HEK293 (cell line): Measurements from ENCODE around the gene BTN2A1.

Experiments
- CTCF ChIA-PET: fragments of 350-600 bp; formaldehyde crosslinking; extraction: SDS; loops from one replicate; lab custom pipeline; 2021; ENCODE audit warnings: antibody characterized with exemption; lab: Yijun Ruan, JAX
- POLR2A ChIA-PET: fragments of 300-600 bp; formaldehyde crosslinking; extraction: SDS; loops from one replicate; lab custom pipeline; 2020; ENCODE audit warnings: antibody characterized with exemption, inconsistent platforms; lab: Yijun Ruan, JAX
- H3K27ac ChIP-seq: fragments of 200-500 bp; sonication (Bioruptor generic); 2 replicates; pipeline ENCODE4 v1.5.1; 2014; ENCODE audit warnings: low read depth, low read length, control low read depth, inconsistent platforms; ENCODE audit errors: extremely low read depth
- H3K36me3 ChIP-seq, 2 experiments: fragments of 200-500 bp in 1 of 2; sonication (Bioruptor generic) in 1 of 2; 1 replicate in 1 of 2; 2 replicates in 1 of 2; pipeline ENCODE4 v1.5.1; 2014 to 2017; ENCODE audit warnings: inconsistent platforms in 2 of 2, low read length in 2 of 2; ENCODE audit not compliant: control insufficient read depth in 2 of 2, insufficient read depth in 1 of 2
- H3K4me1 ChIP-seq: fragments of 200-500 bp; sonication (Bioruptor generic); 2 replicates; pipeline ENCODE4 v1.5.1; 2014; ENCODE audit warnings: mild to moderate bottlenecking, low read length, inconsistent platforms; ENCODE audit not compliant: control insufficient read depth, insufficient read depth
- H3K4me3 ChIP-seq: 2 replicates; pipeline ENCODE4 v1.5.1; 2011; ENCODE audit warnings: low read depth, mild to moderate bottlenecking, control low read depth, low read length, moderate library complexity
- H3K9me3 ChIP-seq: fragments of 200-500 bp; sonication (Bioruptor generic); 2 replicates; pipeline ENCODE4 v1.5.1; 2014; ENCODE audit warnings: low read depth, low read length, inconsistent platforms; ENCODE audit not compliant: control insufficient read depth, insufficient read depth
- OSR2 ChIP-seq: fragments of 450-650 bp; formaldehyde crosslinking; IDR thresholded peaks from 2 replicates; pipeline ENCODE4 v1.5.1; 2016; ENCODE audit warnings: missing biosample characterization, missing genetic modification characterization
- RBAK ChIP-seq: fragments of 450-650 bp; formaldehyde crosslinking; IDR thresholded peaks from 2 replicates; pipeline ENCODE4 v1.5.1; 2016; ENCODE audit warnings: missing biosample characterization, missing genetic modification characterization
- SCRT2 ChIP-seq: fragments of 450-650 bp; formaldehyde crosslinking; IDR thresholded peaks from 2 replicates; pipeline ENCODE4 v1.5.1; 2016; ENCODE audit warnings: missing biosample characterization, missing genetic modification characterization
- ZFP37 ChIP-seq: fragments of 450-650 bp; formaldehyde crosslinking; IDR thresholded peaks from 2 replicates; pipeline ENCODE4 v1.5.1; 2016; ENCODE audit warnings: missing biosample characterization, missing genetic modification characterization
- ZNF10 ChIP-seq: fragments of 450-650 bp; formaldehyde crosslinking; IDR thresholded peaks from 2 replicates; pipeline ENCODE4 v1.5.1; 2017; ENCODE audit warnings: missing biosample characterization, missing genetic modification characterization
- ZNF114 ChIP-seq: fragments of 450-650 bp; formaldehyde crosslinking; IDR thresholded peaks from 2 replicates; pipeline ENCODE4 v1.5.0; 2017; ENCODE audit warnings: missing biosample characterization, missing genetic modification characterization
- ZNF184 ChIP-seq: fragments of 450-650 bp; IDR thresholded peaks from 2 replicates; pipeline ENCODE4 v1.5.1; 2018; ENCODE audit warnings: missing biosample characterization, mild to moderate bottlenecking, missing genetic modification characterization
- ZNF2 ChIP-seq: fragments of 450-650 bp; formaldehyde crosslinking; IDR thresholded peaks from 2 replicates; pipeline ENCODE4 v1.5.1; 2016; ENCODE audit warnings: missing biosample characterization, missing genetic modification characterization
- ZNF302 ChIP-seq: fragments of 450-650 bp; formaldehyde crosslinking; IDR thresholded peaks from 2 replicates; pipeline ENCODE4 v1.5.1; 2016; ENCODE audit warnings: missing biosample characterization, missing genetic modification characterization, low read depth
- ZNF514 ChIP-seq: fragments of 450-650 bp; formaldehyde crosslinking; IDR thresholded peaks from 2 replicates; pipeline ENCODE4 v1.5.1; 2016; ENCODE audit warnings: missing biosample characterization, missing genetic modification characterization
- ZNF558 ChIP-seq: fragments of 450-650 bp; formaldehyde crosslinking; IDR thresholded peaks from 2 replicates; pipeline ENCODE4 v1.5.1; 2016; ENCODE audit warnings: missing biosample characterization, missing genetic modification characterization
- ZNF623 ChIP-seq: fragments of 450-650 bp; formaldehyde crosslinking; IDR thresholded peaks from 2 replicates; pipeline ENCODE4 v1.5.1; 2016; ENCODE audit warnings: missing biosample characterization, missing genetic modification characterization
- TF ChIP-seq, protein P1 (sequence below): fragments of 450-650 bp; formaldehyde crosslinking; IDR thresholded peaks from 2 replicates; pipeline ENCODE4 v1.5.1; 2016; ENCODE audit warnings: missing biosample characterization, missing genetic modification characterization
- TF ChIP-seq, protein P2 (sequence below): fragments of 450-650 bp; formaldehyde crosslinking; IDR thresholded peaks from 2 replicates; pipeline ENCODE4 v1.5.1; 2017; ENCODE audit warnings: missing biosample characterization, missing genetic modification characterization
- TF ChIP-seq, protein P3 (sequence below): fragments of 450-650 bp; formaldehyde crosslinking; IDR thresholded peaks from 2 replicates; pipeline ENCODE4 v1.5.1; 2016; ENCODE audit warnings: missing biosample characterization, missing genetic modification characterization
- TF ChIP-seq, protein P4 (sequence below): fragments of 450-650 bp; formaldehyde crosslinking; IDR thresholded peaks from 2 replicates; pipeline ENCODE4 v1.5.1; 2016; ENCODE audit warnings: missing biosample characterization, missing genetic modification characterization
- TF ChIP-seq, protein P5 (sequence below): fragments of 450-650 bp; formaldehyde crosslinking; IDR thresholded peaks from 2 replicates; pipeline ENCODE4 v1.5.1; 2016; ENCODE audit warnings: missing biosample characterization, missing genetic modification characterization
- TF ChIP-seq, protein P6 (sequence below): fragments of 450-650 bp; formaldehyde crosslinking; IDR thresholded peaks from 2 replicates; pipeline ENCODE4 v1.5.1; 2017; ENCODE audit warnings: missing biosample characterization, missing genetic modification characterization

The BTN2A1 gene

DNA sequence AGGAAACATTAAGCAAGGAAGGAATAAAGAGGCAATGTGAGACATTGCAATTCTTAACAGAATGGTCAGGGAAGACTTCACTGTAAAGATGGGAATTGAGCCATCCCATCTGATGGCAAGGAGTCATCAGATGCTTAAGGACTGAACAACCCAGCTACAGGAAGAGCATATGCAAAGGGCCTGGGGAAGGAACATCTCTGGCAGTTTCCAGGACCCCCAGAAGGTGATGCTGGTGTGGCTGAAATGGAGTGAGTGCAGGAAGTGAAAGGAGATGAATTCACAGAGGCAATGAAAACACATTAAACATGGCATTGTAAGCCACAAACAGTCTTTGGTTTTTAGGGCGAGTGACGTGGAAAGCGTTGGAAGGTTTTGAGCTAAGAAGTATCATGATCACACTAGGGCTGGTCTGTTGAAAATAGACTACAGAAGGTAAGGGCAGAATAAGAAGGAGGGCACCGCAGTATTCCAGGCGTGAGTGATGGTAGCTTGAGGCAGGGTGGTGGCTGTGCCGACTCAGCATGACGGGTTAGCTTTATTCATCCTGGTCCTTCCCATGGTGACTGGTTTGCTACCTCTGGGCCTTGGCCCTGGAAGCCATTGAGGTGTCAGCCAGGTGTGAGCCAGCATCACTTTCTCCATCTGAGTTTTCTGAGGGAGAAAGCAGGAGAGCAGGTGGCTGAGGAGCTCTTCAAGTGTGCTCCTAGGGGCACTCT lies 6.8 kb downstream of the BTN2A1 start:
- Histone ChIP-seq H3K27ac (no peak overlapping the region), H3K4me1 (no peaks in the 10 kb centered on the region), H3K9me3 (no peaks in the 10 kb centered on the region), H3K36me3 (peaks cover 60 to 94% of the 10 kb centered on the region in 2 experiments), H3K4me3 (no peak overlapping the region)
- POLR2A ChIA-PET, result interaction anchor here (2.1 kb wide), 1 partner anchor 9 kb away, joined by 4 read pairs; no protein-coding TSS in a partner anchor
- CTCF ChIA-PET, result interaction anchor here (0.6 kb wide), 2 partner anchors 9 to 30 kb away, joined by 3 to 5 read pairs; no protein-coding TSS in a partner anchor
- TF ChIP-seq, protein P1, sequence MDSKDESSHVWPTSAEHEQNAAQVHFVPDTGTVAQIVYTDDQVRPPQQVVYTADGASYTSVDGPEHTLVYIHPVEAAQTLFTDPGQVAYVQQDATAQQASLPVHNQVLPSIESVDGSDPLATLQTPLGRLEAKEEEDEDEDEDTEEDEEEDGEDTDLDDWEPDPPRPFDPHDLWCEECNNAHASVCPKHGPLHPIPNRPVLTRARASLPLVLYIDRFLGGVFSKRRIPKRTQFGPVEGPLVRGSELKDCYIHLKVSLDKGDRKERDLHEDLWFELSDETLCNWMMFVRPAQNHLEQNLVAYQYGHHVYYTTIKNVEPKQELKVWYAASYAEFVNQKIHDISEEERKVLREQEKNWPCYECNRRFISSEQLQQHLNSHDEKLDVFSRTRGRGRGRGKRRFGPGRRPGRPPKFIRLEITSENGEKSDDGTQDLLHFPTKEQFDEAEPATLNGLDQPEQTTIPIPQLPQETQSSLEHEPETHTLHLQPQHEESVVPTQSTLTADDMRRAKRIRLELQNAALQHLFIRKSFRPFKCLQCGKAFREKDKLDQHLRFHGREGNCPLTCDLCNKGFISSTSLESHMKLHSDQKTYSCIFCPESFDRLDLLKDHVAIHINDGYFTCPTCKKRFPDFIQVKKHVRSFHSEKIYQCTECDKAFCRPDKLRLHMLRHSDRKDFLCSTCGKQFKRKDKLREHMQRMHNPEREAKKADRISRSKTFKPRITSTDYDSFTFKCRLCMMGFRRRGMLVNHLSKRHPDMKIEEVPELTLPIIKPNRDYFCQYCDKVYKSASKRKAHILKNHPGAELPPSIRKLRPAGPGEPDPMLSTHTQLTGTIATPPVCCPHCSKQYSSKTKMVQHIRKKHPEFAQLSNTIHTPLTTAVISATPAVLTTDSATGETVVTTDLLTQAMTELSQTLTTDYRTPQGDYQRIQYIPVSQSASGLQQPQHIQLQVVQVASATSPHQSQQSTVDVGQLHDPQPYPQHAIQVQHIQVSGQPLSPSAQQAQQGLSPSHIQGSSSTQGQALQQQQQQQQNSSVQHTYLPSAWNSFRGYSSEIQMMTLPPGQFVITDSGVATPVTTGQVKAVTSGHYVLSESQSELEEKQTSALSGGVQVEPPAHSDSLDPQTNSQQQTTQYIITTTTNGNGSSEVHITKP (tag by site-specific recombination), result no peak
- TF ChIP-seq, protein P2, sequence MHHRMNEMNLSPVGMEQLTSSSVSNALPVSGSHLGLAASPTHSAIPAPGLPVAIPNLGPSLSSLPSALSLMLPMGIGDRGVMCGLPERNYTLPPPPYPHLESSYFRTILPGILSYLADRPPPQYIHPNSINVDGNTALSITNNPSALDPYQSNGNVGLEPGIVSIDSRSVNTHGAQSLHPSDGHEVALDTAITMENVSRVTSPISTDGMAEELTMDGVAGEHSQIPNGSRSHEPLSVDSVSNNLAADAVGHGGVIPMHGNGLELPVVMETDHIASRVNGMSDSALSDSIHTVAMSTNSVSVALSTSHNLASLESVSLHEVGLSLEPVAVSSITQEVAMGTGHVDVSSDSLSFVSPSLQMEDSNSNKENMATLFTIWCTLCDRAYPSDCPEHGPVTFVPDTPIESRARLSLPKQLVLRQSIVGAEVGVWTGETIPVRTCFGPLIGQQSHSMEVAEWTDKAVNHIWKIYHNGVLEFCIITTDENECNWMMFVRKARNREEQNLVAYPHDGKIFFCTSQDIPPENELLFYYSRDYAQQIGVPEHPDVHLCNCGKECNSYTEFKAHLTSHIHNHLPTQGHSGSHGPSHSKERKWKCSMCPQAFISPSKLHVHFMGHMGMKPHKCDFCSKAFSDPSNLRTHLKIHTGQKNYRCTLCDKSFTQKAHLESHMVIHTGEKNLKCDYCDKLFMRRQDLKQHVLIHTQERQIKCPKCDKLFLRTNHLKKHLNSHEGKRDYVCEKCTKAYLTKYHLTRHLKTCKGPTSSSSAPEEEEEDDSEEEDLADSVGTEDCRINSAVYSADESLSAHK (tag by site-specific recombination), result peak; percentile 83
- TF ChIP-seq ZNF302 (tag by site-specific recombination) (no peak), ZNF623 (tag by site-specific recombination) (peak; percentile 78)

DNA sequence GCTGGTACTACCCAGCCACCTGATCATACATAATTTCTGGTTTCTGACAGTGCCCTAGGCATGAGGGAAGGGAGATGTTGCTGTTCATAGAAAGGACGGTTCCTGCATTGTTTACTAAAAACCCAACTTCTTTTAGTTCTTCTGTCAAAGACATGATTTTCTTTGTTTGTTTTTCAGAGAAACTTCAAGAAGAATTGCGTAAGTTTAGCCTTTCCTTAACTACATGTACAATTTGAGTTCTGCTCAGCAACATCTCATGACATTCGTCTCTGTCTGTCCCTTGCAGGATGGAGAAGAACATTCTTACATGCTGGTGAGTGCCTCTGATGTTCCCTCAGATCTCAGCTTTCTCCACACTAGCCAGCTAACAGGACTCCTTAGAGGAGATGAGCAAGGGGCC lies 8.0 kb downstream of the BTN2A1 start:
- no peak overlapping the region for H3K27ac ChIP-seq
- H3K9me3 ChIP-seq, result no peaks in the 10 kb centered on the region
- POLR2A ChIA-PET, result no interaction called here
- no peaks in the 10 kb centered on the region for H3K4me1 ChIP-seq
- CTCF ChIA-PET, result no interaction called here
- TF ChIP-seq, protein P3, sequence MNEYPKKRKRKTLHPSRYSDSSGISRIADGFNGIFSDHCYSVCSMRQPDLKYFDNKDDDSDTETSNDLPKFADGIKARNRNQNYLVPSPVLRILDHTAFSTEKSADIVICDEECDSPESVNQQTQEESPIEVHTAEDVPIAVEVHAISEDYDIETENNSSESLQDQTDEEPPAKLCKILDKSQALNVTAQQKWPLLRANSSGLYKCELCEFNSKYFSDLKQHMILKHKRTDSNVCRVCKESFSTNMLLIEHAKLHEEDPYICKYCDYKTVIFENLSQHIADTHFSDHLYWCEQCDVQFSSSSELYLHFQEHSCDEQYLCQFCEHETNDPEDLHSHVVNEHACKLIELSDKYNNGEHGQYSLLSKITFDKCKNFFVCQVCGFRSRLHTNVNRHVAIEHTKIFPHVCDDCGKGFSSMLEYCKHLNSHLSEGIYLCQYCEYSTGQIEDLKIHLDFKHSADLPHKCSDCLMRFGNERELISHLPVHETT (tag by site-specific recombination), result no peak
- TF ChIP-seq, protein P4, sequence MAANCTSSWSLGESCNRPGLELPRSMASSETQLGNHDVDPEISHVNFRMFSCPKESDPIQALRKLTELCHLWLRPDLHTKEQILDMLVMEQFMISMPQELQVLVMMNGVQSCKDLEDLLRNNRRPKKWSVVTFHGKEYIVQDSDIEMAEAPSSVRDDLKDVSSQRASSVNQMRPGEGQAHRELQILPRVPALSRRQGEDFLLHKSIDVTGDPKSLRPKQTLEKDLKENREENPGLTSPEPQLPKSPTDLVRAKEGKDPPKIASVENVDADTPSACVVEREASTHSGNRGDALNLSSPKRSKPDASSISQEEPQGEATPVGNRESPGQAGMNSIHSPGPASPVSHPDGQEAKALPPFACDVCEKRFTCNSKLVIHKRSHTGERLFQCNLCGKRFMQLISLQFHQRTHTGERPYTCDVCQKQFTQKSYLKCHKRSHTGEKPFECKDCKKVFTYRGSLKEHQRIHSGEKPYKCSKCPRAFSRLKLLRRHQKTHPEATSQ (tag by site-specific recombination), result no peak
- TF ChIP-seq ZFP37 (no peak), SCRT2 (no peak), ZNF2 (tag by site-specific recombination) (no peak), RBAK (tag by site-specific recombination) (no peak)
- H3K4me3 ChIP-seq, result no peak overlapping the region
- H3K36me3 ChIP-seq, result peaks cover 50 to 82% of the 10 kb centered on the region in 2 experiments

DNA sequence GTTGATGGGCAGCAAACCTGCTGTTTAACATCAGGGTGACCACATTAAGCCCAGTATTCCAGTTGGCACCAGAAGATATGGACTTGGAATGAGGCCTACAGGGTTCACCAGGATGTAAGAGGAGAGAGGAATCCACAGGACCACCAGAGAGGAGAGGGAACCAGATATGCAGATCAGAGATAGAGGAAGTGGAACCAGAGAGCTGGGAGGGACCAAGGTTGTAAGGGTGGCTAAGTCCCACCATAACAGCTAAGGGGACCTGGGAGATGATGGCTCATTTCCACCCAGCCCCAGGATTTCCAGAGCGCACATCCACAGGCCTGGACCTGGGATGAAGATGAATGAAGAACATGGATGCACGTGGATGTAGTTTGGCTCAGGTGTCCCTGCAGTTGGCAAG lies 11.1 kb downstream of the BTN2A1 start:
- Histone ChIP-seq H3K36me3 (peaks cover 33 to 54% of the 10 kb centered on the region in 2 experiments), H3K27ac (no peak overlapping the region), H3K4me3 (no peak overlapping the region), H3K9me3 (no peaks in the 10 kb centered on the region), H3K4me1 (no peaks in the 10 kb centered on the region)
- ChIA-PET POLR2A (no interaction called here), CTCF (no interaction called here)
- TF ChIP-seq ZNF184 (tag by site-specific recombination) (no peak), ZNF10 (tag by site-specific recombination) (no peak), ZNF114 (tag by site-specific recombination) (no peak), ZNF514 (tag by site-specific recombination) (no peak), OSR2 (tag by site-specific recombination) (no peak), ZNF2 (tag by site-specific recombination) (no peak), ZNF558 (tag by site-specific recombination) (no peak)
- TF ChIP-seq, protein P5, sequence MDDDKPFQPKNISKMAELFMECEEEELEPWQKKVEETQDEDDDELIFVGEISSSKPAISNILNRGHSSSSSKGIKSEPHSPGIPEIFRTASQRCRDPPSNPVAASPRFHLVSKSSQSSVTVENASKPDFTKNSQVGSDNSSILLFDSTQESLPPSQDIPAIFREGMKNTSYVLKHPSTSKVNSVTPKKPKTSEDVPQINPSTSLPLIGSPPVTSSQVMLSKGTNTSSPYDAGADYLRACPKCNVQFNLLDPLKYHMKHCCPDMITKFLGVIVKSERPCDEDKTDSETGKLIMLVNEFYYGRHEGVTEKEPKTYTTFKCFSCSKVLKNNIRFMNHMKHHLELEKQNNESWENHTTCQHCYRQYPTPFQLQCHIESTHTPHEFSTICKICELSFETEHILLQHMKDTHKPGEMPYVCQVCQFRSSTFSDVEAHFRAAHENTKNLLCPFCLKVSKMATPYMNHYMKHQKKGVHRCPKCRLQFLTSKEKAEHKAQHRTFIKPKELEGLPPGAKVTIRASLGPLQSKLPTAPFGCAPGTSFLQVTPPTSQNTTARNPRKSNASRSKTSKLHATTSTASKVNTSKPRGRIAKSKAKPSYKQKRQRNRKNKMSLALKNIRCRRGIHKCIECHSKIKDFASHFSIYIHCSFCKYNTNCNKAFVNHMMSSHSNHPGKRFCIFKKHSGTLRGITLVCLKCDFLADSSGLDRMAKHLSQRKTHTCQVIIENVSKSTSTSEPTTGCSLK (tag by site-specific recombination), result no peak
- TF ChIP-seq, protein P6, sequence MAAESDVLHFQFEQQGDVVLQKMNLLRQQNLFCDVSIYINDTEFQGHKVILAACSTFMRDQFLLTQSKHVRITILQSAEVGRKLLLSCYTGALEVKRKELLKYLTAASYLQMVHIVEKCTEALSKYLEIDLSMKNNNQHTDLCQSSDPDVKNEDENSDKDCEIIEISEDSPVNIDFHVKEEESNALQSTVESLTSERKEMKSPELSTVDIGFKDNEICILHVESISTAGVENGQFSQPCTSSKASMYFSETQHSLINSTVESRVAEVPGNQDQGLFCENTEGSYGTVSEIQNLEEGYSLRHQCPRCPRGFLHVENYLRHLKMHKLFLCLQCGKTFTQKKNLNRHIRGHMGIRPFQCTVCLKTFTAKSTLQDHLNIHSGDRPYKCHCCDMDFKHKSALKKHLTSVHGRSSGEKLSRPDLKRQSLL (tag by site-specific recombination), result no peak
